Skeletal muscle tissue (tissue), 4 donors: ENCODE data around the gene ALDH4A1. TPM values are rescaled to one million over a fixed set of nuclear protein-coding genes. Genes with fewer than 3 reads are reported as not detected.
A peak's percentile ranks its signal among the peaks of the same experiment; 100 is the strongest.

Experiments used
- H3K27ac ChIP-seq: one replicate; pipeline ENCODE4 v1.7.0; 2013; ENCODE audit warnings: mild to moderate bottlenecking, low read depth, low read length, inconsistent platforms
- H3K27me3 ChIP-seq, 3 donors: one replicate each; pipeline ENCODE4 v1.7.0; 2013; ENCODE audit warnings: low read length in 3 of 3; ENCODE audit not compliant: control insufficient read depth in 3 of 3, insufficient read depth in 3 of 3
- H3K36me3 ChIP-seq, 3 donors: one replicate each; pipeline ENCODE4 v1.7.0; 2013; ENCODE audit warnings: low read length in 3 of 3; ENCODE audit not compliant: control insufficient read depth in 3 of 3, insufficient read depth in 3 of 3
- H3K4me1 ChIP-seq, 3 donors: one replicate each; pipeline ENCODE4 v1.7.0; 2013; ENCODE audit warnings: low read length in 3 of 3, mild to moderate bottlenecking in 3 of 3; ENCODE audit not compliant: control insufficient read depth in 3 of 3, insufficient read depth in 3 of 3
- H3K4me3 ChIP-seq, 3 donors: one replicate each; pipeline ENCODE4 v1.7.0; 2013; ENCODE audit warnings: low read length in 3 of 3
- H3K9ac ChIP-seq, 3 donors: one replicate each; pipeline ENCODE4 v1.7.0; 2013; ENCODE audit warnings: low read length in 3 of 3, mild to moderate bottlenecking in 3 of 3, moderate library complexity in 2 of 3, low read depth in 1 of 3
- H3K9me3 ChIP-seq, 3 donors: one replicate each; pipeline ENCODE4 v1.7.0; 2013; ENCODE audit warnings: low read length in 3 of 3; ENCODE audit not compliant: control insufficient read depth in 3 of 3
- total RNA-seq: library from RNA; depleted of rRNA; stranded (reverse); fragments of >200 nt; gene quantifications from one replicate; pipeline ENCODE4 v1.2.3, GENCODE V29; 2014
- donor health status: Osteomylitis.

ALDH4A1 gene
- total RNA-seq, 1 donor from 2014 or later, result 6.3 TPM

GRCh38 chr1:18880585-18880984 is 21.8 kb downstream of the ALDH4A1 start:
- H3K27ac ChIP-seq, result no peak overlapping the region
- H3K4me1 ChIP-seq, result peaks cover 24 to 33% (median 31%) of the 10 kb centered on the region in 3 donors
- peaks cover 22 to 45% (median 41%) of the 10 kb centered on the region in 3 donors for H3K36me3 ChIP-seq
- no peak overlapping the region for H3K9ac ChIP-seq
- no peaks in the 10 kb centered on the region for H3K9me3 ChIP-seq
- H3K4me3 ChIP-seq, result no peak overlapping the region
- H3K27me3 ChIP-seq, result no peaks in the 10 kb centered on the region

GRCh38 chr1:18879791-18880309 is 22.5 kb downstream of the ALDH4A1 start:
- H3K9me3 ChIP-seq, result no peaks in the 10 kb centered on the region
- H3K36me3 ChIP-seq, result peaks cover 22 to 42% (median 41%) of the 10 kb centered on the region in 3 donors
- no peaks in the 10 kb centered on the region for H3K27me3 ChIP-seq
- no peak overlapping the region for H3K9ac ChIP-seq
- H3K4me3 ChIP-seq, result no peak overlapping the region
- peaks cover 21 to 30% (median 25%) of the 10 kb centered on the region in 3 donors for H3K4me1 ChIP-seq
- no peak overlapping the region for H3K27ac ChIP-seq

DNA sequence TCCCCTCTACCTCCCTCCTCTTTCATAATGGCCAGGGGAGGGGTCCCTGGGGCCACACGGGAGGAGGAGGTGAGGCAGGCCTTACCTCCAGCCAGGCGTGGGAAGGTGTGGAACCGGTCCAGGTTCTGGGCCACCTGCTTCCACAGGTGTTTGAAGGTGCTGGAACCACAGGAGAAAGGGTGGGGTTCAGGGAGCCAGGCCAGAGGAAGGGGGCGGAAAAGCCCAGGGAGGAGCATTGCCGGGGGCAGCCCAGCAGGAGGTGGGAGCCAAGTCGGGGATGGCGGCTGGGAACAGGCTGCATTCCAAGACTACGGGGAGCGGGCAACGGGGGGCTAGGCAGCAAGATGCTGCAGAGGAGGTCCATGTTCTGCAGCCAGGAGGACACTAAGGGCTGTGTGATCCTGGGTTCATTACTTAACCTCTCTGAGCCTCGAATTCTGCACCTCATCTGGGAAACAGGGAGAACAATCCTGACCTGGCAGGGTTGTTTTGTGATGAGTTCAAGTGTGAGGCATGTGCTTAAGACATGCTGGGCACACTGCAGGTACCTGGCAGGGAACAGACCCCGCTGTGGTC is 23.1 kb downstream of the ALDH4A1 start:
- H3K9me3 ChIP-seq, result no peaks in the 10 kb centered on the region
- peaks cover 22 to 45% (median 45%) of the 10 kb centered on the region in 3 donors for H3K36me3 ChIP-seq
- peaks cover 15 to 29% (median 19%) of the 10 kb centered on the region in 3 donors for H3K4me1 ChIP-seq
- H3K4me3 ChIP-seq, result no peak overlapping the region
- H3K9ac ChIP-seq, result no peak overlapping the region
- H3K27me3 ChIP-seq, result no peaks in the 10 kb centered on the region
- H3K27ac ChIP-seq, result no peak overlapping the region

GRCh38 chr1:18878538-18879214 is 23.7 kb downstream of the ALDH4A1 start:
- no peaks in the 10 kb centered on the region for H3K27me3 ChIP-seq
- H3K27ac ChIP-seq, result no peak overlapping the region
- peaks cover 25 to 49% (median 48%) of the 10 kb centered on the region in 3 donors for H3K36me3 ChIP-seq
- H3K4me1 ChIP-seq, result peaks cover 12 to 23% (median 14%) of the 10 kb centered on the region in 3 donors
- no peak overlapping the region for H3K4me3 ChIP-seq
- no peak overlapping the region for H3K9ac ChIP-seq
- no peaks in the 10 kb centered on the region for H3K9me3 ChIP-seq

DNA sequence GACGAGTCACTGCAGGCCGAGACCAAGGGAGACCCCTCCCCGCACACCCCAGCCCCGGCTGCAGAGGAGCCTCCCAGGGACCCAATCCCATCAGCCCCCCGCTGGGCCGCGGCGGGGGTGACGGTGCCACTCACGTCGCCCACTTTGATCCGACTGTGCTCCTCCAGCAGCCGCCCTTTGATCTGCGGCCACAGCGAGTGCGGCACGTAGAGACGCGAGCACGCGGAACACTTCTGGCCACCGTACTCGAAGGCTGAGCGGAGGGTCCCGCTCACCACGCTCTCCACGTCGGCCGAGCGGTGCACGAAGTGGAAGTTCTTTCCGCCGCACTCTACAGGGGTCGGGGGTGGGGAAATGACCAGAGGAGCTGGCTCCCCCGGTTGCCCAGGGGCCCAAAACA is 25.1 kb downstream of the ALDH4A1 start:
- Histone ChIP-seq H3K36me3 (peaks cover 36 to 51% (median 46%) of the 10 kb centered on the region in 3 donors), H3K9ac (no peak overlapping the region), H3K27ac (no peak overlapping the region), H3K4me3 (no peak overlapping the region), H3K27me3 (no peaks in the 10 kb centered on the region), H3K9me3 (no peaks in the 10 kb centered on the region), H3K4me1 (peaks cover 3 to 12% (median 4%) of the 10 kb centered on the region in 3 donors)

DNA sequence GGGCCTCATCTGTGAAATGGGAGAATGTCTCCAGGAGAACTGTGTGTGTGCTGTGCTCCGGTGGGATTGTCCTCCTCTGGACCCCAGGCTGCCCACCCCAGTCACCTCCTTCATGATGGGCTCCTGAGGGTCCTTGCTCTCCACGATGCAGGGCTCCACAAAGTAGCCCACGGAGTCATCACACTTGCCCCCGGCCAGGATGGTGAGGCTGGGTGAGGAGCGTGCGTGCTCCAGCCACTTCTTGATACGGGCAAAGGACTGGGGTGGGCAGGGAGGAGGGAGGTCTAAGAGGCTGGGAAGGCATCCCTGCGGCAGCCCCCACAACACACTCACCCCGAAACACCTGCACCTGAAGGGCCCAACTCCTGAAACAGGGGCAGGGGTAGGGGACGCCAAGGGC is 26.1 kb downstream of the ALDH4A1 start:
- Histone ChIP-seq H3K4me3 (no peak overlapping the region), H3K27me3 (no peaks in the 10 kb centered on the region), H3K9ac (no peak overlapping the region), H3K4me1 (peaks cover 0 to 7% (median 3%) of the 10 kb centered on the region in 3 donors), H3K27ac (no peak overlapping the region), H3K9me3 (no peaks in the 10 kb centered on the region), H3K36me3 (peaks cover 32 to 53% (median 49%) of the 10 kb centered on the region in 3 donors)

GRCh38 chr1:18875796-18876128 is 26.6 kb downstream of the ALDH4A1 start:
- no peak overlapping the region for H3K4me3 ChIP-seq
- H3K27ac ChIP-seq, result no peak overlapping the region
- no peak overlapping the region for H3K9ac ChIP-seq
- no peaks in the 10 kb centered on the region for H3K27me3 ChIP-seq
- no peaks in the 10 kb centered on the region for H3K9me3 ChIP-seq
- H3K4me1 ChIP-seq, result peaks cover 0 to 7% (median 3%) of the 10 kb centered on the region in 3 donors
- H3K36me3 ChIP-seq, result peaks cover 28 to 49% (median 45%) of the 10 kb centered on the region in 3 donors

DNA sequence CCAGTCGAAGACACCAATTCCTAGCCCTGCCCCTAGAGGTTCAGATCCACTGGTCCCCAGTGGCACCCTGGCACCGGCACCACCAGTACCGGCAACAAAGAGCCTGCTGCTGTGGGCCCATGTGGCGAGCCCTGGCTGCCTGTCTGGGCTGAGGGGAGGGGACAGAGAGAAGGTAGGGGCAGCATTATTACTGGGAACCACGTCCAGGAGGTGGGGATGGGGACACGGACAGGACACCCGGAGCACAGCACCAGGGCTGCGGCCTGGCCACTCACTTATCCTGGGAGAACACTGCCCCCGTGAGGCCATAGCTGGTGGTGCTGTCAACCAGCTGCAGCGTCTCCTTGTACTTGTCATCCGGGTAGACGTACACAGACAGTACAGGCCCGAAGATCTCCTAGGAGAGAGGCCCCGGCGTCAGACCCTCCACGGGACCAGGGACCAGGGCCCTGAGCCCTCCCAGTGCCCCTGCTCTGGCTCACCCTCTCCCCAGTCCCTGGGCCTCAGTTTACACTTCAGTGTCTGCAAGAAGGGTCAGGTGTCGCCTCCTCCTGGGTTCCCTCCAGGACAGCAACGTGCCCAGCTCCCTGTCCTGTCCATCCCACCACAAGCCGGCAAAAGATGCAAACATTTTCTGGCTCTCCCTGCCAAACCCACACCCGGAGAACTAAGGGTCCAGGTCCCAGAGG is 27.1 kb downstream of the ALDH4A1 start:
- Histone ChIP-seq H3K27me3 (no peaks in the 10 kb centered on the region), H3K36me3 (peaks cover 28 to 48% (median 40%) of the 10 kb centered on the region in 3 donors), H3K4me3 (no peak overlapping the region), H3K9me3 (no peaks in the 10 kb centered on the region), H3K4me1 (peaks cover 0 to 7% (median 3%) of the 10 kb centered on the region in 3 donors), H3K9ac (peak overlapping the region in 1 of 3 donors; percentile 54), H3K27ac (no peak overlapping the region)

GRCh38 chr1:18874600-18874999 is 27.8 kb downstream of the ALDH4A1 start:
- Histone ChIP-seq H3K9me3 (no peaks in the 10 kb centered on the region), H3K9ac (peak overlapping the region in 1 of 3 donors; percentile 54)

More at GRCh38 chr1:18874600-18874999, 27.8 kb downstream of the ALDH4A1 start:
- H3K4me1 ChIP-seq, result peaks cover 0 to 7% (median 3%) of the 10 kb centered on the region in 3 donors
- peaks cover 28 to 48% (median 40%) of the 10 kb centered on the region in 3 donors for H3K36me3 ChIP-seq
- H3K4me3 ChIP-seq, result no peak overlapping the region
- no peaks in the 10 kb centered on the region for H3K27me3 ChIP-seq
- no peak overlapping the region for H3K27ac ChIP-seq
